ENCODE measurements around the gene PCDH17. TPM values are rescaled to one million over a fixed set of nuclear protein-coding genes. Genes with fewer than 3 reads are reported as not detected.

Gene PCDH17
- polyA plus RNA-seq, 1 donor (not counting 4 experiments of a cell fraction or from before 2014, with no cell fraction given), result not detected

- no peak overlapping the region for H2AFZ ChIP-seq (ENCODE audit: control insufficient read depth, low read length)
- no peak overlapping the region for H3K27ac ChIP-seq (ENCODE audit: control insufficient read depth, insufficient read depth, low read length)
- no peak overlapping the region for H3K4me3 ChIP-seq (ENCODE audit: control insufficient read depth in 2 of 3, extremely low read depth in 1 of 3, insufficient read depth in 2 of 3, low read depth in 1 of 3, low read length in 3 of 3)
- peaks cover 21% of the 10 kb centered on the region for H3K27me3 ChIP-seq (ENCODE audit: control insufficient read depth, extremely low read depth, insufficient read depth, low read length)
- H3K36me3 ChIP-seq (ENCODE audit: control insufficient read depth in 2 of 2, extremely low read depth in 1 of 2, insufficient read depth in 2 of 2, low read length in 2 of 2), result no peaks in the 10 kb centered on the region
- no peak overlapping the region for H3K4me2 ChIP-seq (ENCODE audit: control insufficient read depth, extremely low read depth, insufficient read depth, low read depth, low read length)
- H3K9me1 ChIP-seq (ENCODE audit: control insufficient read depth, extremely low read depth, insufficient read depth, low read length), result no peaks in the 10 kb centered on the region
- no peak overlapping the region for H3K9ac ChIP-seq (ENCODE audit: control insufficient read depth, extremely low read depth, insufficient read depth, low read length)
- dilution Hi-C loops (cut with MboI; ENCODE audit: extremely low pct_ligation_motif_present, low sequenced_read_pairs), result no loop called here
- no peaks in the 10 kb centered on the region for H4K20me1 ChIP-seq (ENCODE audit: control insufficient read depth, extremely low read depth, insufficient read depth, low read length)
- TF ChIP-seq EZH2 (IDR thresholded peaks at IDR 0.05; ENCODE audit: low read length) (no peak), CTCF (optimal IDR thresholded peaks at IDR 0.05 in 1 of 3, IDR thresholded peaks at IDR 0.05 in 1 of 3, conservative IDR thresholded peaks at IDR 0.05 in 1 of 3; ENCODE audit: extremely low read depth in 1 of 3, insufficient read depth in 2 of 3, low read length in 3 of 3) (no peak)
- no peaks in the 10 kb centered on the region for H3K79me2 ChIP-seq (ENCODE audit: control insufficient read depth, insufficient read depth, low read length)
- FAIRE-seq (no peak), DNase-seq (ENCODE audit: low read depth, low spot score) (no peak)
- H3K9me3 ChIP-seq (ENCODE audit: control insufficient read depth, low read depth, low read length), result peaks cover 20% of the 10 kb centered on the region
- no peaks in the 10 kb centered on the region for H3K4me1 ChIP-seq (ENCODE audit: control insufficient read depth, extremely low read depth, insufficient read depth, low read length)
These were observed 6.0 kb downstream of the PCDH17 start for GRCh38 chr13:57637515-57637914.

- FAIRE-seq (no peak), DNase-seq (ENCODE audit: low read depth, low spot score) (no peak)
- Histone ChIP-seq H3K79me2 (ENCODE audit: control insufficient read depth, insufficient read depth, low read length) (no peaks in the 10 kb centered on the region), H3K36me3 (ENCODE audit: control insufficient read depth in 2 of 2, extremely low read depth in 1 of 2, insufficient read depth in 2 of 2, low read length in 2 of 2) (no peaks in the 10 kb centered on the region), H3K27ac (ENCODE audit: control insufficient read depth, insufficient read depth, low read length) (no peak overlapping the region), H3K4me2 (ENCODE audit: control insufficient read depth, extremely low read depth, insufficient read depth, low read depth, low read length) (no peak overlapping the region), H3K4me3 (ENCODE audit: control insufficient read depth in 2 of 3, extremely low read depth in 1 of 3, insufficient read depth in 2 of 3, low read depth in 1 of 3, low read length in 3 of 3) (no peak overlapping the region), H3K9me3 (ENCODE audit: control insufficient read depth, low read depth, low read length) (peaks cover 12% of the 10 kb centered on the region), H3K4me1 (ENCODE audit: control insufficient read depth, extremely low read depth, insufficient read depth, low read length) (no peaks in the 10 kb centered on the region), H3K9ac (ENCODE audit: control insufficient read depth, extremely low read depth, insufficient read depth, low read length) (no peak overlapping the region), H2AFZ (ENCODE audit: control insufficient read depth, low read length) (no peak overlapping the region), H3K27me3 (ENCODE audit: control insufficient read depth, extremely low read depth, insufficient read depth, low read length) (peaks cover 13% of the 10 kb centered on the region), H3K9me1 (ENCODE audit: control insufficient read depth, extremely low read depth, insufficient read depth, low read length) (no peaks in the 10 kb centered on the region), H4K20me1 (ENCODE audit: control insufficient read depth, extremely low read depth, insufficient read depth, low read length) (no peaks in the 10 kb centered on the region)
- dilution Hi-C loops (cut with MboI; ENCODE audit: extremely low pct_ligation_motif_present, low sequenced_read_pairs), result no loop called here
- TF ChIP-seq EZH2 (IDR thresholded peaks at IDR 0.05; ENCODE audit: low read length) (no peak), CTCF (optimal IDR thresholded peaks at IDR 0.05 in 1 of 3, IDR thresholded peaks at IDR 0.05 in 1 of 3, conservative IDR thresholded peaks at IDR 0.05 in 1 of 3; ENCODE audit: extremely low read depth in 1 of 3, insufficient read depth in 2 of 3, low read length in 3 of 3) (no peak)
These were observed 6.8 kb downstream of the PCDH17 start for GRCh38 chr13:57638186-57638890.

All from keratinocyte (primary cell).